HFFc6 (cell line): ENCODE measurements around the gene MIPEP. TPM values are rescaled to one million over a fixed set of nuclear protein-coding genes. Genes with fewer than 3 reads are reported as not detected.

ENCODE experiments used
- DNase-seq: peaks from one replicate; pipeline ENCODE4 v3.0.0-alpha.2; 2018
- H3K27ac Mint-ChIP-seq: 2 replicates; pipeline ENCODE4 v1.8.0; 2020; ENCODE audit warnings: mild to moderate bottlenecking, mixed read lengths
- H3K27me3 Mint-ChIP-seq: 2 replicates; pipeline ENCODE4 v1.8.0; 2021; ENCODE audit warnings: mild to moderate bottlenecking, moderate library complexity, mixed read lengths; ENCODE audit not compliant: insufficient read depth
- H3K36me3 Mint-ChIP-seq: 2 replicates; pipeline ENCODE4 v1.8.0; 2021; ENCODE audit warnings: low read depth, mixed read lengths
- H3K4me1 Mint-ChIP-seq: 2 replicates; pipeline ENCODE4 v1.8.0; 2020; ENCODE audit warnings: low read depth, mixed read lengths
- H3K4me3 Mint-ChIP-seq: 2 replicates; pipeline ENCODE4 v1.8.0; 2020; ENCODE audit warnings: mild to moderate bottlenecking, moderate library complexity, mixed read lengths
- H3K9me3 Mint-ChIP-seq: 2 replicates; pipeline ENCODE4 v1.8.0; 2020; ENCODE audit warnings: mild to moderate bottlenecking, mixed read lengths
- total RNA-seq, 6 experiments: library from RNA; stranded (reverse); fragmentation: NEBNext Ultra II Directional; extraction: Animal tissue kit (Norgen Biotek cat#: 25700); gene quantifications; 2 replicates in 1 of 6; 3 replicates in 5 of 6; pipeline ENCODE4 v1.2.3, GENCODE V29; 2021
- TF ChIP-seq, protein P1 (sequence below): fragments of 200-600 bp; sonication (generic); IDR thresholded peaks from 2 replicates; pipeline ENCODE4 v1.5.0; 2021; ENCODE audit warnings: antibody characterized with exemption, mild to moderate bottlenecking

The MIPEP gene
- total RNA-seq, 6 experiments from 2014 or later, result 11.3 to 15.6 (median 13.1) TPM

DNA sequence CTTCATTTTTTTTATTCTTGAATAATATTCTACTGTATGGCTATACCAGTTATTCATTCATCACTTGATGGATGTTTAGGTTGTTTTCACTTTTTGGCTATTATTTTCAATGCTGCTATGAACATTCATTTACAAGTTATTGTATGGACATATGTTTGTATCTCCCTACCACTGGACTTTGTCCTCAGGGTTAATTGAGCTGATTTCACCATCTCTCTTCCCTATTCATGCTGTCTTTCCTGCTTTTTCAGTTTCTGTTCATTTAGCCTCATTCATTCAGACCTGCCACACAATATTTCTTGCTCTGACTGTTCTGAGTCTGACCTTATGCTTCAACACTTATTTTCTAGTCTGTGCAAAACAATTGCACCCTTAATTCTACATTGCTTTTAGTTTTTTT, 20.4 kb upstream of the MIPEP start:
- no peak overlapping the region for H3K27ac Mint-ChIP-seq
- DNase-seq, result no peak
- H3K4me1 Mint-ChIP-seq, result peaks cover 28% of the 10 kb centered on the region
- no peaks in the 10 kb centered on the region for H3K9me3 Mint-ChIP-seq
- H3K27me3 Mint-ChIP-seq, result no peaks in the 10 kb centered on the region
- H3K4me3 Mint-ChIP-seq, result no peak overlapping the region
- H3K36me3 Mint-ChIP-seq, result no peaks in the 10 kb centered on the region
- TF ChIP-seq, protein P1, sequence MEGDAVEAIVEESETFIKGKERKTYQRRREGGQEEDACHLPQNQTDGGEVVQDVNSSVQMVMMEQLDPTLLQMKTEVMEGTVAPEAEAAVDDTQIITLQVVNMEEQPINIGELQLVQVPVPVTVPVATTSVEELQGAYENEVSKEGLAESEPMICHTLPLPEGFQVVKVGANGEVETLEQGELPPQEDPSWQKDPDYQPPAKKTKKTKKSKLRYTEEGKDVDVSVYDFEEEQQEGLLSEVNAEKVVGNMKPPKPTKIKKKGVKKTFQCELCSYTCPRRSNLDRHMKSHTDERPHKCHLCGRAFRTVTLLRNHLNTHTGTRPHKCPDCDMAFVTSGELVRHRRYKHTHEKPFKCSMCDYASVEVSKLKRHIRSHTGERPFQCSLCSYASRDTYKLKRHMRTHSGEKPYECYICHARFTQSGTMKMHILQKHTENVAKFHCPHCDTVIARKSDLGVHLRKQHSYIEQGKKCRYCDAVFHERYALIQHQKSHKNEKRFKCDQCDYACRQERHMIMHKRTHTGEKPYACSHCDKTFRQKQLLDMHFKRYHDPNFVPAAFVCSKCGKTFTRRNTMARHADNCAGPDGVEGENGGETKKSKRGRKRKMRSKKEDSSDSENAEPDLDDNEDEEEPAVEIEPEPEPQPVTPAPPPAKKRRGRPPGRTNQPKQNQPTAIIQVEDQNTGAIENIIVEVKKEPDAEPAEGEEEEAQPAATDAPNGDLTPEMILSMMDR, result no peak

DNA sequence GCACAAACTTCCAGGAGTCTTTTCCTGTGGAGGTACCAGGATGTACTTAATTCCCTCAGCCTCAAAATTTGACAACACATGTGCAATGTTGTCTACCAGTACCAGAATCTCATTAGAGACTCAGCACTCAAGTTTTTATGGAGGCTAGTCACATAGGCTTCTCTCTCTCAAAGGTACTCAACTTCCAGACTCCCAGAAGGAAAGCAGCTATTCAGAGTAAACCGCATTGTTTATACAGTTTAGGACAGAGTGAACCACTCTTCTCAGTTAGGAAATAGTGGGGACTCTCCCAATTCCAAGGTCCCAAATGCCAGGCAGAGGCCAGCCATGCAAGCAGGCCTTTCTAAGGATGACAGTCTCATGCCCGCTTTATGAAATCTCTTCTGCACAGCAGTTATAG, 16.6 kb upstream of the MIPEP start:
- peaks cover 44% of the 10 kb centered on the region for H3K4me1 Mint-ChIP-seq
- H3K4me3 Mint-ChIP-seq, result no peak overlapping the region
- DNase-seq, result no peak
- no peaks in the 10 kb centered on the region for H3K36me3 Mint-ChIP-seq
- no peaks in the 10 kb centered on the region for H3K9me3 Mint-ChIP-seq
- peak overlapping the region; percentile 50 for H3K27ac Mint-ChIP-seq
- H3K27me3 Mint-ChIP-seq, result no peaks in the 10 kb centered on the region
- TF ChIP-seq, protein P1, result no peak

DNA sequence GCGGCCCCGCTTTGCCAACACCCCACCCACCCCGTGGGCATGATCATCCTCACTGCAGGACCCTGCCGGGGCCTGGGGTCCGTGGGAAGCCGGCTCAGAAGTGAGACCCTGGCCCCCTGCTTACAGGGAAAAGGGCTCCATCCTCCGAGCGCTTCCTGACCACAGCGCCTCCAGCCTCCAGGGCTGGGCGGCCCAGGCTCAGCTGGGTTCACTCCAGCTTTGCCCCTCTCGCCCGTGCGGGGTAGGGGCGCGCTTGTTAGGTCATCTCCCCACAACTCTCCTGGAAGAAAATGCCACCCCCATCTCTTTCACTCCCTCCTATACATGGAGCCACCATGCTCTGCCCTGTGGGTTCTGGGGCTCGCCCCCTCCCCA, 14.7 kb upstream of the MIPEP start:
- no peak for DNase-seq
- Mint-ChIP-seq H3K36me3 (no peaks in the 10 kb centered on the region), H3K4me1 (peaks cover 63% of the 10 kb centered on the region), H3K9me3 (no peaks in the 10 kb centered on the region), H3K27ac (no peak overlapping the region), H3K27me3 (no peaks in the 10 kb centered on the region), H3K4me3 (no peak overlapping the region)
- TF ChIP-seq, protein P1, result no peak

DNA sequence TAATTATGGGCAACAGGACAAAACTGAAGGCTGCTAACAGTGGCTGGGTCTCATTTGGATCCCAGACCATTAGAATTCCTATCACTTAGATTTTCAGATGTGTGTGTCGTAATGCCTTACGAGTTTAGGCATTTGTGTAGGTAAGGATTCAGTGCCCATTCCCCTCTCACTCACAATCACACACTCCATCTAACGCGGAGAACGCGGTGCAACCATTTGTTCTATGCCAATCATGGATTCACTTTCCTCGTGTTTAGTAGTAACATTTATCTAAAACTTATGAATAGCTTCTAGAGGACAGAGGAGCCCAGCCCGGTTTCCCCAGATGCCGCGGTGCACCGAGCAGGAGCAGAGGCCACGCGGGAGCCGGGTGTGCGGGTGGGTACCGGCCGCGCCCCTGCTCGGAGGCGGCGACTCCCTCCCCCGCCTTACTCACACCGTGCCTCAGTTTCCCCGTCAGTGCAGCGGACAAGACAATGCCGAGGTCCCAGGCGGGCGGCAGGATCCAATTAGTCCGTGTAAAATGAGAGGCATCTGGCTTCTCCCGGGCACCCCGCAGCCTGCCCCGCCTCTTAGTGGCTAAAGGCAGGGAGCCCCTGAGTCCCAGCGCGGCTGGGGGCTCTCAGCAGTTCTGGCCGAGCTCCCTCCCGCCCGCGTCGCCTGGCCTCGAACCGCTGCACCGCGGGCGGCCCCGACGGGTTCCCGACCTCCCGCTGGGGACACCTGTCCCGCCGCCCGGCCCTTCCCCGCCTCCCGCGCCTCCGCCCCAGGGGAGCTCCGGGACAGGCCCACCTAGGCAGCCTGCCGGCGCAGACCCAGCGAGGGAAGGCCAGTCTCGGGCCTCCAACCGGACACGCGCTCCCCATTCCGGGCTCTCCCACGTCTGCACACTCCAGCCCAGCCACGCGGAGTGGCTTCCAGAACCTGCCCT, 14.0 kb upstream of the MIPEP start:
- no peaks in the 10 kb centered on the region for H3K36me3 Mint-ChIP-seq
- TF ChIP-seq, protein P1, result no peak
- H3K9me3 Mint-ChIP-seq, result no peaks in the 10 kb centered on the region
- peaks cover 66% of the 10 kb centered on the region for H3K4me1 Mint-ChIP-seq
- DNase-seq, result no peak
- no peaks in the 10 kb centered on the region for H3K27me3 Mint-ChIP-seq
- H3K27ac Mint-ChIP-seq, result no peak overlapping the region
- no peak overlapping the region for H3K4me3 Mint-ChIP-seq

DNA sequence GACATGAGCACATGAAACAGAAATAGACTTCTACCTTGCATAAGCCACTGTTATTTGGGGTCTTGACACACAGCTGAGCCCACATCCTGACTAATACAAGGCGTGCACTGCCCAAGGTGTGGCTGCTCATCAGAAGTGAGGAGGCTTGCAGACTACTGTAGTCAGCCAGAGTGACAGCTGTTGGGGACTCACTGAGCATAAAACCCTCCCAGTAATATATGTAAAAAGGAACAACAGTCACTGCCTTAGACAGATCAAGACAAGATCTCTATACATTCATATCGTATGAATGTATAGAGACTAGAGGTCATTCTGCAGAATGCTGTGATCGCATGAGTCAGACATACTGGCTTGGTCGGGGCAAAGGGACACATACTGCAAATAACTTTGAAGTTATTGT, 12.2 kb upstream of the MIPEP start:
- Mint-ChIP-seq H3K36me3 (no peaks in the 10 kb centered on the region), H3K27ac (peak overlapping the region; percentile 68), H3K9me3 (no peaks in the 10 kb centered on the region), H3K4me3 (peak overlapping the region; percentile 52), H3K27me3 (no peaks in the 10 kb centered on the region), H3K4me1 (peaks cover 73% of the 10 kb centered on the region)
- TF ChIP-seq, protein P1, result no peak
- DNase-seq, result peak; percentile 60
